PC-9 (cell line): ENCODE measurements around the gene FYN.

ENCODE experiments used
- EZH2 ChIP-seq: fragments of 200-600 bp; sonication (generic); IDR thresholded peaks from 2 replicates; pipeline ENCODE4 v1.8.0; 2017; ENCODE audit warnings: antibody characterized with exemption, low read depth
- TF ChIP-seq, protein P1 (sequence below): fragments of 200-600 bp; sonication (generic); conservative IDR thresholded peaks from 2 replicates; pipeline ENCODE4 v1.6.1; 2017; ENCODE audit warnings: mixed run types, antibody characterized with exemption, mild to moderate bottlenecking, moderate library complexity

DNA sequence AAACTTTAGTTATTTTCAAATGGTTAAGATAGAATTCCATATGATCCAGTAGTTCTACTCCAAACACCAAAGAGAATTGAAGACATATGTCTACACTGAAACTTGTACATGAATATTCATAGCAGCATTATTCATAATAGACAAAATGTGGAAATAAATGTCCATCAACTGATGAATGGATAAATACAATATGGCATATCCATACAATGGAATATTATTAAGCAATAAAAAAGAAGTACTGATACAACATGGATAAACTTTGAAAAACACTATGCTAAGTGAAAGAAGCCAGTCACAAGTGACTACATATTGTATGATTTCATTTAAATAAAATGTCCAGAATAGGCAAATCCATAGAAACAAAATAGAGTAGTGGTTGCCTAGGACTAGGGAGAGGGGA, 234.0 kb downstream of the FYN start:
- TF ChIP-seq, protein P1, sequence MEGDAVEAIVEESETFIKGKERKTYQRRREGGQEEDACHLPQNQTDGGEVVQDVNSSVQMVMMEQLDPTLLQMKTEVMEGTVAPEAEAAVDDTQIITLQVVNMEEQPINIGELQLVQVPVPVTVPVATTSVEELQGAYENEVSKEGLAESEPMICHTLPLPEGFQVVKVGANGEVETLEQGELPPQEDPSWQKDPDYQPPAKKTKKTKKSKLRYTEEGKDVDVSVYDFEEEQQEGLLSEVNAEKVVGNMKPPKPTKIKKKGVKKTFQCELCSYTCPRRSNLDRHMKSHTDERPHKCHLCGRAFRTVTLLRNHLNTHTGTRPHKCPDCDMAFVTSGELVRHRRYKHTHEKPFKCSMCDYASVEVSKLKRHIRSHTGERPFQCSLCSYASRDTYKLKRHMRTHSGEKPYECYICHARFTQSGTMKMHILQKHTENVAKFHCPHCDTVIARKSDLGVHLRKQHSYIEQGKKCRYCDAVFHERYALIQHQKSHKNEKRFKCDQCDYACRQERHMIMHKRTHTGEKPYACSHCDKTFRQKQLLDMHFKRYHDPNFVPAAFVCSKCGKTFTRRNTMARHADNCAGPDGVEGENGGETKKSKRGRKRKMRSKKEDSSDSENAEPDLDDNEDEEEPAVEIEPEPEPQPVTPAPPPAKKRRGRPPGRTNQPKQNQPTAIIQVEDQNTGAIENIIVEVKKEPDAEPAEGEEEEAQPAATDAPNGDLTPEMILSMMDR, result no peak
- TF ChIP-seq EZH2, result no peak
